ENCODE measurements around the gene TLCD3A.

- TF ChIP-seq CTCF (IDR thresholded peaks at IDR 0.05) (no peak), POLR2AphosphoS5 (IDR thresholded peaks at IDR 0.05) (no peak)
Observed at GRCh38 chr17:737561-738113, 5.2 kb downstream of the TLCD3A start.

Measured in gastroesophageal sphincter (tissue), 3 donors.